GM15510 (cell line): ENCODE results near the gene MACROD2.

Experiments
- POLR2A ChIP-seq: IDR thresholded peaks from 3 replicates; pipeline ENCODE4 v1.6.1; 2011; ENCODE audit warnings: borderline replicate concordance; ENCODE audit not compliant: insufficient read length; ENCODE audit errors: extremely low read depth

The MACROD2 gene

DNA sequence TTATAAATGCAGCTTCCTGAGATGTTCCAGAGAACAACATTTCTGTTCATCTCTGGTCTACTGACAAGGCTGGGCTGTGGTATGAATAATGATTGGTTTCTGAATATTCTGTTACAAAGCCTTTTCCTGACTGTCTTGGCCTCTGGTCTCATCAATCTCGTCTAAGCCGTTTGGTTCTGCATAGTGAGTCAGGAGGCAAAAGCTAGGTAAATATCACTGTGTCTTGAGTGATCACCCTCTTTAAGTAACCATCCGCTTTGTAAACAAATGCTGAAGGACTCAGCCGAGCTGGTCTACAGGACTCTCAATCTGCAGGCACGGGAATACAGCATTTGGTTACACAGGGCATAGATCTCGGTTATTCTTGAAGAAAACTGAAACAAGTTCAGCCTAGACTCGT lies 2066.0 kb downstream of the MACROD2 start:
- TF ChIP-seq POLR2A: no peak

GRCh38 chr20:16062661-16063581 lies 2067.6 kb downstream of the MACROD2 start:
- TF ChIP-seq POLR2A: no peak

GRCh38 chr20:16063881-16064280 lies 2068.6 kb downstream of the MACROD2 start:
- TF ChIP-seq POLR2A: no peak

- TF ChIP-seq POLR2A: no peak
Observed at GRCh38 chr20:16064989-16065707, 2069.8 kb downstream of the MACROD2 start.

DNA sequence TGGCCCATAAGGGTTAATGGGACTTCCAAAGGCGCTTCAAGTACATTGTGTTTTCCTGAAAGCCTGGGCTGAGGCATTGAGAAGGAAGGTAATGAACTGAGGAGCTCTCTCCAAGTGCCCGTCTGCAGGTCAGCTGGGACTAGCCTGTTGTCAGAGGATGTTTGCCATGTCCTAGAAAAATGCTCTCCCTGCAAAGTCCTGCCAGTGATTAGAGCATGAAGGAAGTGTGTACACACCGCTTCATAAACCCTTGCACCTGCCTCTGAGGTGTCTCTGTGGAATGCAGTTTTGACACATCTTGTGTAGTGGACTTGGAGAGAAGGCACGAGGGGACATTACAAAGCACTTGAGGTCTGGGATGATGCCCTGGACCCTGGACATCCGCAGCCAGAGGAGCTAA lies 2071.3 kb downstream of the MACROD2 start:
- TF ChIP-seq POLR2A: no peak

DNA sequence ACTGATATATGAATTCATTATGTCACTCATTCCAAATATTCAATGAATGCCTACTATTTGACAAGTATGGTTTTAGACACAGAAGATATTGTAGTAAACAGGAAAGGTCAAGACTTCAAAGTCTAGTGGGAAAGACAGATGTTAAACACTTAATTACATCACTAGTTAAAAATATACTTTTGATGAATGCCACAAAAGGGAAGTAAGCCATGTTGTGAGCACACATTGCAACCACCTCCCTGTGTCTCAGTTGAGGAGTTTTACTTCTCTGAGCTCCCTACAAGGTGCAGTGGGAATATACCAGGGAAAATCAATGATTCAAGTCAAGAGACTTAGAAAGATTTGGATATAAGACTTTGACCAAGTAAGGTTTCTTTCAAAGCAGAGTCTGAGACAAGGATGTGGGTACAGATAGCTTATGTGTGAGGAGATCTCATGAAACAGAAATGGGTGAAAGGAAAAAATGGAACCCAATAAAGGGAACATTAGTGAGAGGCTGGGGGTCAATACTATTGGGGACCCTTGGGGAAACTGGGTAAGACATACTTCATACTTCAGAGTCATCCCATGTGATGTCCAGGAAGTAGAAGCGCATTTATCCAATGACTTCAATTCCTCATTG lies 2074.2 kb downstream of the MACROD2 start:
- no peak for TF ChIP-seq POLR2A

- TF ChIP-seq POLR2A: no peak
Observed at GRCh38 chr20:16072220-16072619, 2076.9 kb downstream of the MACROD2 start.

DNA sequence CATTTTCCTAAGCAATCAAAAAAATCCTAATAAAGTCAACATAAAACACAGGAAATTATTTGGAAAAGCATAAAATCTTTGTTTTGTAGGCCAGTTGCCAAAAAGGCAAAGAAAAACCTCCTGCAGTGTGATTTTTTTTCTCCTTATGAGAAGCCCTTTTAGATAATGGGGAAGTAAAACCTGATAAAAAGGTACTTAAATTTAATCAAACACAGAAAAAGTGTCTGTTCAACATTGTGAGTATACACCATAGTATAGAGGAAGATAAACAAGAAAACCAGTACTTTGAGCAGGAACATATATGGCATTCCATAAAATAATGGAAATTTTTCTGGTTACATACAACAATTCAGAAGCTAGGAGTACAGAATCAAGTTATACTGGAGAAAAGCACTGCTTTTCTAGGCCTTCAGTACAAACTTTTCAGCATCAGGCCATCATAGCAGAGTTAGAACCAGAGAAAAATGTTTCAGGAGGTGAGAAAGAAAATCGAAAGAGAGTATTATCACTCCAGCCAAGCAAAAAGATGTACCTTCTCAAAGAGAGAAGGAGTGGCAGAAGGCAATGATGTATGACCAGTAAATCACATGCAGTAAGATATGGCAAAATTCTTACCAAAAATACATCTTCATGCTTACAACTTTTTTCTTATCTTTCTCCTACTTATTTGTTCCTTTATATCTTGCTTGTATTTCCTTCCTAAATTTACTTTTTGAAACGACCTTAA lies 2083.0 kb downstream of the MACROD2 start:
- no peak for TF ChIP-seq POLR2A

GRCh38 chr20:16081421-16081820 lies 2086.1 kb downstream of the MACROD2 start:
- no peak for TF ChIP-seq POLR2A

DNA sequence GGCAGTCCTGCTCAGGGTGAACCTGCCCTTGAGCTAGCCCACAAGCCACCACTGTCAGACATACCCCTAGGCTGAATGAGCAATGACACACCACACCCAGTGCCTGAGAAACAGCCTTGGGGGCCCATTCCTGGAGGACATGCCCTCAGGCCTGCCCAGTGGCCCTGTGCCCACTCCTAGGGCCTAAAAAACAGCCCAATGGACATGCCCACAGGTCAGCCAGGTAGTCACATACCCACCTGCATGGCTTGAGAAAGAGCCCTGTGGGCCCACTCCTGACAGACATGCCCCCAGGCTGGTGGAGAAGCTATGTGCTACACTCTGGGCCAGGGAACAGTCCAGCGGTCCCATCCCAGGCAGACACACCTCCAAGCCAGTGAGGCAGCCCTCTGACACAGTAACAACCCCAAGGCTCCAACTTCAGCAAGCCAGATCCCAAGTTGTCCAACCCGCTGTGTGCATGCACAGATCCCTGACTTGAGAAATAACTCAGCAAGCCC lies 2086.8 kb downstream of the MACROD2 start:
- TF ChIP-seq POLR2A: no peak

- TF ChIP-seq POLR2A: no peak
Observed at GRCh38 chr20:16083639-16084280, 2088.4 kb downstream of the MACROD2 start.

DNA sequence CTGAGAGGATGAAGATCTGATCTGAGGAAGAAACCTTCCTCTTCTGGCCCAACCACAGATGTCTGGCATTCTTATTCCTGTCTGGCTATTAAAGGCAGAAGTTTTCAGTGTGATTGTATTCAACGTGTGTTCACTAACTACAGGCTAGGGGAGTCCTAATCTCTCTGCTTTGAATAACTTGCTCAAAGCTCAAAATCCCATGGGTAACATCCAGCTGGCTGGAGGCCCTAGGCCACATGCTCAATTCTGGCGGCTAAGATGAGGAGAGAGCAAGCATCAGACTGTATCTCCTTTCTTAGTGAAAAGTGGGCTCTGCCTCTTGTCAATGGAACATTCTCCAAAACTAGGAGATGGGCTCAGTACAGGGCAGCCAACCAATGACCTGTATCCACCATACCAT lies 2099.9 kb downstream of the MACROD2 start:
- no peak for TF ChIP-seq POLR2A

- no peak for TF ChIP-seq POLR2A
Observed at GRCh38 chr20:16096756-16097326, 2101.5 kb downstream of the MACROD2 start.

DNA sequence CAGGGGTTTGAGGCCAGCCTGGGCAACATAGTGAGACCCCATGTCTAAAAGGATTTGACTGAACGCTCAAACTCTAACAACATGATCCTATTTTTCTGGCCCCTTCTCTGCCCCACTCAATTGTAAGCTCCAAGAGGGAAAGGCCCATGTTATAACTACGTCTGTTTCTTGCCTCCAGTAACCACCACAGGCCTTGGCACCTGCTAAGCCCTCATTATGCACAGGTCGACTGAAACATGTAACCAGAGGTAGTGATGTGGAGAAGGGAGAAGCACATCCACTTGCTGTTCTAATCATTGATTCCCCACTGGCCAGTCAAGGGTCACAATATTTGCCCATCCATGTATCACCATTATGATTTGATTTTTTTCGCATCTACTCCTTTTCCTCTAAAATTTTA lies 2102.5 kb downstream of the MACROD2 start:
- no peak for TF ChIP-seq POLR2A

DNA sequence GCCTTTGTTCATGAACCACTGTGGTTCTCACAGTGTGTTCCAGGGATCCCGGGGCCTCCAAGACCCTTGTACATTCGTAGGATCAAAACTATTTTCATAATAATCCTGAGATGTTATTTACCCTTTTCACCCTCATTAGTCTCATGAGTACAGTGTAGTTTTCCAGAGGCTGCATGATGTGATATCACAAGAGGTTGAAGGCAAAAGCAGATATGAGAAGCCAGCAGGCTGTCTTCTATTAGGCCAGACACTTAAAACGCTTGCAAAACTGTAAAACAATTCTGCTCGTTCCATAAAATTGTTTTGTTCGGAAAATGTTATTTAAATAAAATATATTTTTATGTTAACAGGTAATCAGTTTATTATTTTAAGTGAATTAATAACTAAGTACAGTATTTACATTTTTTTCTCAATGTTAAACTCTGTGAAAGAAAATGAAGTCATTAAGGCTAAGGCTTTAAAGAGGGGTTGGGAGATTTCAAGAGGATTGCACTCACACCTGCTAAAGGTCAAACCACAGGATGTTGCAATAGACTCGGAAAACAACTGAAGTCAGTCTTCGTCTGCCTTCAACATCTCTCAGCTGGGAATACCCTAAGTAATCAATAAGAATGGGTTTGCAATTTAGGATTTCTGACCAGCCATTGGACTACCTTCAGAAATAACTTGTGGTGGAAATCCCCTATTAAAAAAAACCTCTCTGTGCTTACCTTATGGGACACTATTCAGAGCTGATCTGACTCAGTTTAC lies 2103.7 kb downstream of the MACROD2 start:
- TF ChIP-seq POLR2A: no peak
